DND-41 (cell line): Measurements from ENCODE around the gene GPC1.

ENCODE experiments used
- ATAC-seq: fragments of 200-7000 bp; cut with Tn5 transposase; 3 replicates; pipeline ENCODE4 v1.9.1; 2021; ENCODE audit warnings: low read depth; ENCODE audit not compliant: insufficient read depth
- DNase-seq: peaks from one replicate; pipeline ENCODE4 v3.0.0-alpha.2; 2020
- H2AFZ ChIP-seq: 2 replicates; pipeline ENCODE4 v1.6.0; 2012; ENCODE audit warnings: low read depth, low read length
- H3K27ac ChIP-seq: 2 replicates; pipeline ENCODE4 v1.5.1; 2012; ENCODE audit warnings: low read length, inconsistent platforms
- H3K27me3 ChIP-seq: fragments of 200-600 bp; sonication (generic); 2 replicates; pipeline ENCODE4 v1.6.0; 2012; ENCODE audit warnings: low read length, mild to moderate bottlenecking, inconsistent platforms; ENCODE audit not compliant: insufficient read depth, poor library complexity
- H3K36me3 ChIP-seq: 2 replicates; pipeline ENCODE4 v1.5.1; 2012; ENCODE audit warnings: low read length, inconsistent platforms; ENCODE audit not compliant: insufficient read depth
- H3K4me1 ChIP-seq: 2 replicates; pipeline ENCODE4 v1.5.1; 2012; ENCODE audit warnings: mild to moderate bottlenecking, low read length; ENCODE audit not compliant: insufficient read depth
- H3K4me2 ChIP-seq: 2 replicates; pipeline ENCODE4 v1.6.0; 2012; ENCODE audit warnings: mild to moderate bottlenecking, moderate library complexity, low read length, inconsistent platforms; ENCODE audit not compliant: insufficient read depth
- H3K4me3 ChIP-seq, 2 experiments: fragments of 200-600 bp in 1 of 2; shearing (Covaris generic) in 1 of 2; 2 replicates each; pipeline ENCODE4 v1.5.1; 2012 to 2016; ENCODE audit warnings: inconsistent platforms in 2 of 2, low read length in 2 of 2, mild to moderate bottlenecking in 2 of 2, low read depth in 1 of 2, moderate library complexity in 1 of 2
- H3K79me2 ChIP-seq: 2 replicates; pipeline ENCODE4 v1.6.0; 2012; ENCODE audit warnings: low read length, inconsistent platforms; ENCODE audit not compliant: insufficient read depth
- H3K9ac ChIP-seq: 2 replicates; pipeline ENCODE4 v1.6.0; 2012; ENCODE audit warnings: low read depth, mild to moderate bottlenecking, inconsistent platforms, low read length, moderate library complexity
- H3K9me3 ChIP-seq: 2 replicates; pipeline ENCODE4 v1.5.1; 2012; ENCODE audit warnings: low read length, moderate library complexity, mild to moderate bottlenecking, inconsistent platforms; ENCODE audit not compliant: insufficient read depth, severe bottlenecking
- H4K20me1 ChIP-seq: 2 replicates; pipeline ENCODE4 v1.6.0; 2012; ENCODE audit warnings: low read length; ENCODE audit not compliant: insufficient read depth
- CTCF ChIP-seq: IDR thresholded peaks from 2 replicates; pipeline ENCODE4 v1.5.1; 2012; ENCODE audit warnings: borderline replicate concordance, low read length, moderate library complexity, mild to moderate bottlenecking; ENCODE audit not compliant: poor library complexity, severe bottlenecking; ENCODE audit errors: extremely low read depth
- EZH2 ChIP-seq: IDR thresholded peaks from 3 replicates; pipeline ENCODE4 v1.6.1; 2012; ENCODE audit warnings: borderline replicate concordance, low read depth, mild to moderate bottlenecking, moderate library complexity, low read length, inconsistent platforms; ENCODE audit not compliant: severe bottlenecking

Gene GPC1

GRCh38 chr2:240507778-240508251, 72.4 kb downstream of the GPC1 start:
- H3K9ac ChIP-seq, result no peak overlapping the region
- H3K4me2 ChIP-seq, result no peak overlapping the region
- no peak for ATAC-seq
- TF ChIP-seq EZH2, result no peak
- TF ChIP-seq CTCF, result no peak
- H3K9me3 ChIP-seq, result no peaks in the 10 kb centered on the region
- no peaks in the 10 kb centered on the region for H3K4me1 ChIP-seq
- H3K27me3 ChIP-seq, result no peaks in the 10 kb centered on the region
- H2AFZ ChIP-seq, result no peak overlapping the region
- no peaks in the 10 kb centered on the region; the same call in 1 of the 2 replicates for H4K20me1 ChIP-seq
- H3K36me3 ChIP-seq, result peaks cover 36% of the 10 kb centered on the region
- H3K27ac ChIP-seq, result no peak overlapping the region
- H3K79me2 ChIP-seq, result no peaks in the 10 kb centered on the region
- H3K4me3 ChIP-seq, result no peak overlapping the region
- DNase-seq, result no peak

GRCh38 chr2:240508832-240509545, 73.5 kb downstream of the GPC1 start:
- H2AFZ ChIP-seq, result no peak overlapping the region
- TF ChIP-seq CTCF (no peak), EZH2 (no peak)
- no peak for DNase-seq
- H3K79me2 ChIP-seq, result no peaks in the 10 kb centered on the region
- no peaks in the 10 kb centered on the region; the same call in 1 of the 2 replicates for H4K20me1 ChIP-seq
- no peaks in the 10 kb centered on the region for H3K27me3 ChIP-seq
- H3K27ac ChIP-seq, result no peak overlapping the region
- no peak overlapping the region for H3K4me3 ChIP-seq
- no peak for ATAC-seq
- no peak overlapping the region for H3K4me2 ChIP-seq
- H3K9ac ChIP-seq, result no peak overlapping the region
- H3K9me3 ChIP-seq, result no peaks in the 10 kb centered on the region
- H3K4me1 ChIP-seq, result no peaks in the 10 kb centered on the region
- peaks cover 33% of the 10 kb centered on the region for H3K36me3 ChIP-seq

GRCh38 chr2:240509667-240510512, 74.4 kb downstream of the GPC1 start:
- Histone ChIP-seq H3K4me3 (no peak overlapping the region), H2AFZ (no peak overlapping the region), H3K4me2 (no peak overlapping the region), H3K4me1 (no peaks in the 10 kb centered on the region), H3K79me2 (no peaks in the 10 kb centered on the region), H3K27ac (no peak overlapping the region), H3K9ac (no peak overlapping the region), H3K36me3 (peaks cover 35% of the 10 kb centered on the region), H4K20me1 (no peaks in the 10 kb centered on the region; the same call in 1 of the 2 replicates), H3K9me3 (no peaks in the 10 kb centered on the region), H3K27me3 (no peaks in the 10 kb centered on the region)
- DNase-seq, result no peak
- TF ChIP-seq EZH2, result no peak
- no peak for TF ChIP-seq CTCF
- no peak for ATAC-seq
